HepG2 (cell line): ENCODE data around the gene PRSS8.

Experiments used
- GATAD2A ChIP-seq: IDR thresholded peaks from 2 replicates; pipeline ENCODE4 v1.6.1; 2016
- HOXA5 ChIP-seq: sonication (generic); formaldehyde crosslinking; IDR thresholded peaks from 2 replicates; pipeline ENCODE4 v1.4.0; 2020; ENCODE audit warnings: missing genetic modification reagents
- KAT7 ChIP-seq: IDR thresholded peaks from 2 replicates; pipeline ENCODE4 v1.6.1; 2018; ENCODE audit warnings: borderline replicate concordance, missing compliant biosample characterization
- TF ChIP-seq, protein P1 (sequence below): sonication (generic); formaldehyde crosslinking; IDR thresholded peaks from 2 replicates; pipeline ENCODE4 v1.5.1; 2020; ENCODE audit warnings: missing genetic modification reagents, mild to moderate bottlenecking, borderline replicate concordance
- TF ChIP-seq, protein P2 (sequence below): sonication (generic); formaldehyde crosslinking; IDR thresholded peaks from 2 replicates; pipeline ENCODE4 v1.5.0; 2020; ENCODE audit warnings: mild to moderate bottlenecking, missing genetic modification reagents, moderate library complexity

GRCh38 chr16:31112711-31113110 is 22.8 kb downstream of the PRSS8 start:
- TF ChIP-seq GATAD2A (CRISPR knock-in tag) (no peak), HOXA5 (CRISPR knock-in tag) (no peak), KAT7 (CRISPR knock-in tag) (no peak)
- TF ChIP-seq, protein P1, sequence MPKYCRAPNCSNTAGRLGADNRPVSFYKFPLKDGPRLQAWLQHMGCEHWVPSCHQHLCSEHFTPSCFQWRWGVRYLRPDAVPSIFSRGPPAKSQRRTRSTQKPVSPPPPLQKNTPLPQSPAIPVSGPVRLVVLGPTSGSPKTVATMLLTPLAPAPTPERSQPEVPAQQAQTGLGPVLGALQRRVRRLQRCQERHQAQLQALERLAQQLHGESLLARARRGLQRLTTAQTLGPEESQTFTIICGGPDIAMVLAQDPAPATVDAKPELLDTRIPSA, result no peak
- TF ChIP-seq, protein P2, sequence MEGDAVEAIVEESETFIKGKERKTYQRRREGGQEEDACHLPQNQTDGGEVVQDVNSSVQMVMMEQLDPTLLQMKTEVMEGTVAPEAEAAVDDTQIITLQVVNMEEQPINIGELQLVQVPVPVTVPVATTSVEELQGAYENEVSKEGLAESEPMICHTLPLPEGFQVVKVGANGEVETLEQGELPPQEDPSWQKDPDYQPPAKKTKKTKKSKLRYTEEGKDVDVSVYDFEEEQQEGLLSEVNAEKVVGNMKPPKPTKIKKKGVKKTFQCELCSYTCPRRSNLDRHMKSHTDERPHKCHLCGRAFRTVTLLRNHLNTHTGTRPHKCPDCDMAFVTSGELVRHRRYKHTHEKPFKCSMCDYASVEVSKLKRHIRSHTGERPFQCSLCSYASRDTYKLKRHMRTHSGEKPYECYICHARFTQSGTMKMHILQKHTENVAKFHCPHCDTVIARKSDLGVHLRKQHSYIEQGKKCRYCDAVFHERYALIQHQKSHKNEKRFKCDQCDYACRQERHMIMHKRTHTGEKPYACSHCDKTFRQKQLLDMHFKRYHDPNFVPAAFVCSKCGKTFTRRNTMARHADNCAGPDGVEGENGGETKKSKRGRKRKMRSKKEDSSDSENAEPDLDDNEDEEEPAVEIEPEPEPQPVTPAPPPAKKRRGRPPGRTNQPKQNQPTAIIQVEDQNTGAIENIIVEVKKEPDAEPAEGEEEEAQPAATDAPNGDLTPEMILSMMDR (CRISPR knock-in tag), result no peak
